Osteocyte (in vitro differentiated cells): Measurements from ENCODE around the gene FOXK1. TPM values are rescaled to one million over a fixed set of nuclear protein-coding genes. Genes with fewer than 3 reads are reported as not detected.

Experiments used
- DNase-seq: peaks from one replicate; pipeline ENCODE4 v3.0.0; 2021; ENCODE audit warnings: mixed read lengths; ENCODE audit not compliant: unreplicated experiment; ENCODE audit errors: extremely low spot score
- H3K27ac Mint-ChIP-seq: one replicate; pipeline ENCODE4 v1.8.0; 2021; ENCODE audit warnings: mild to moderate bottlenecking, mixed read lengths; ENCODE audit not compliant: unreplicated experiment
- H3K27me3 Mint-ChIP-seq: one replicate; pipeline ENCODE4 v1.8.0; 2021; ENCODE audit warnings: mixed read lengths; ENCODE audit not compliant: unreplicated experiment
- H3K36me3 Mint-ChIP-seq: one replicate; pipeline ENCODE4 v1.8.0; 2021; ENCODE audit warnings: mixed read lengths; ENCODE audit not compliant: unreplicated experiment
- H3K4me1 Mint-ChIP-seq: one replicate; pipeline ENCODE4 v1.8.0; 2021; ENCODE audit warnings: mixed read lengths; ENCODE audit not compliant: unreplicated experiment
- H3K4me3 Mint-ChIP-seq: one replicate; pipeline ENCODE4 v1.8.0; 2021; ENCODE audit warnings: mild to moderate bottlenecking, moderate library complexity, mixed read lengths; ENCODE audit not compliant: unreplicated experiment
- H3K9me3 Mint-ChIP-seq: one replicate; pipeline ENCODE4 v1.8.0; 2021; ENCODE audit warnings: mixed read lengths; ENCODE audit not compliant: unreplicated experiment
- total RNA-seq: library from RNA; stranded (reverse); gene quantifications from 2 replicates; pipeline ENCODE4 v1.2.1, GENCODE V29; 2021
- TF ChIP-seq, protein P1 (sequence below): fragments of 200-600 bp; sonication (generic); IDR thresholded peaks from 2 replicates; pipeline ENCODE4 v1.5.0; 2021; ENCODE audit warnings: antibody characterized with exemption, mild to moderate bottlenecking, moderate library complexity

Gene FOXK1
- total RNA-seq, 1 donor from 2014 or later = 56.2 TPM

DNA sequence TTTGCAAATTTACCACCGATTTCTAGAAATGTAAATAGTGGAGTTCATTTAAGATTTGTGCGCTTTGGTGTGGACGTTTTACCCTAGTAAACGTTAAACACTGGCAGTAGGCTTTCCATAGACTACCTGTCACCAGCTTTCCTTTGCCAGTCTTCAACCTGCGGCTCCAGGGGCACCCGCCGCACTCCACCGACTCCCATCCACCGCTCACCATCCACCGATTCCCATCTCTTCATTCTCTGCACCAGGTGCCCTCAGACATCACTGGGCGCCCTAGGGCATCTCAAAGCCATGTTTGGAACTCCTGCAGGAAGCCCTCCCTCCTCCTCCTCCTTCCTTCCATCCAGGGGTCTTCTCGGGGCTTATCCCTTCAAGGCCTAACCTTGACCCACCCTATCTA lies 91.9 kb downstream of the FOXK1 start:
- H3K9me3 Mint-ChIP-seq = no peaks in the 10 kb centered on the region
- peak overlapping the region; percentile 98 for H3K4me3 Mint-ChIP-seq
- peak overlapping the region; percentile 98 for H3K27ac Mint-ChIP-seq
- H3K36me3 Mint-ChIP-seq = peaks cover 3% of the 10 kb centered on the region
- DNase-seq = no peak
- peaks cover 35% of the 10 kb centered on the region for H3K4me1 Mint-ChIP-seq
- TF ChIP-seq, protein P1, sequence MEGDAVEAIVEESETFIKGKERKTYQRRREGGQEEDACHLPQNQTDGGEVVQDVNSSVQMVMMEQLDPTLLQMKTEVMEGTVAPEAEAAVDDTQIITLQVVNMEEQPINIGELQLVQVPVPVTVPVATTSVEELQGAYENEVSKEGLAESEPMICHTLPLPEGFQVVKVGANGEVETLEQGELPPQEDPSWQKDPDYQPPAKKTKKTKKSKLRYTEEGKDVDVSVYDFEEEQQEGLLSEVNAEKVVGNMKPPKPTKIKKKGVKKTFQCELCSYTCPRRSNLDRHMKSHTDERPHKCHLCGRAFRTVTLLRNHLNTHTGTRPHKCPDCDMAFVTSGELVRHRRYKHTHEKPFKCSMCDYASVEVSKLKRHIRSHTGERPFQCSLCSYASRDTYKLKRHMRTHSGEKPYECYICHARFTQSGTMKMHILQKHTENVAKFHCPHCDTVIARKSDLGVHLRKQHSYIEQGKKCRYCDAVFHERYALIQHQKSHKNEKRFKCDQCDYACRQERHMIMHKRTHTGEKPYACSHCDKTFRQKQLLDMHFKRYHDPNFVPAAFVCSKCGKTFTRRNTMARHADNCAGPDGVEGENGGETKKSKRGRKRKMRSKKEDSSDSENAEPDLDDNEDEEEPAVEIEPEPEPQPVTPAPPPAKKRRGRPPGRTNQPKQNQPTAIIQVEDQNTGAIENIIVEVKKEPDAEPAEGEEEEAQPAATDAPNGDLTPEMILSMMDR = no peak
- no peaks in the 10 kb centered on the region for H3K27me3 Mint-ChIP-seq

DNA sequence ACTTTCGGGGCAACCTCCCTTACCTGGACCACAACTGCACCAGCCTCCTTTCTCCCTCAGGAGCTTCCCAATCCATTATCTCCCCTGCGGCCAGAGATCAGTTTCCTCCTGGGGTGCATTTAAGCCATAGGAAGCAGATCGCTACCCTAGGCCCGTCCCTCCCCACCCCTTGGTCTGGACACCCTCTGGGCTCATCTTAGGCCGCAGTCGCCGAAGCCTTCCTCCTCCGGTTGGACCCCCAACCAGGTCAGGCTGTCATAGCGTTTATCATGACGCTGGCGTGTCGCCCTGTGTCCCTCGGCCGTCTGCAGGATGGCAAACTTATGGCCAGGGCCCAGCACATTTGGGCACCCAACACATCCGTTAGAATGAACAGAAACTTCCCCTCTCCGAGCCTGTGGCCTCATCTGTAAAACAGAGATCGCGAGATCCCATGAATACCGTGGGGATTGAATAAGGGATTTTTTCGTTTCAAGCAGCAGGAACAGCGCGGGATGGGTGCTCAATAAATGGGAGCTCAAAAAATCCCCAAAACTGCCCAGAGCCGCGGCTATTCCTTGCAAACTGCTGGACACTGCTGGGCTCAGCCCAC lies 92.7 kb downstream of the FOXK1 start:
- no peak for DNase-seq
- Mint-ChIP-seq H3K9me3 (no peaks in the 10 kb centered on the region), H3K36me3 (peaks cover 3% of the 10 kb centered on the region), H3K27ac (peak overlapping the region; percentile 98), H3K27me3 (no peaks in the 10 kb centered on the region), H3K4me3 (peak overlapping the region; percentile 98), H3K4me1 (peaks cover 34% of the 10 kb centered on the region)
- TF ChIP-seq, protein P1 = no peak

DNA sequence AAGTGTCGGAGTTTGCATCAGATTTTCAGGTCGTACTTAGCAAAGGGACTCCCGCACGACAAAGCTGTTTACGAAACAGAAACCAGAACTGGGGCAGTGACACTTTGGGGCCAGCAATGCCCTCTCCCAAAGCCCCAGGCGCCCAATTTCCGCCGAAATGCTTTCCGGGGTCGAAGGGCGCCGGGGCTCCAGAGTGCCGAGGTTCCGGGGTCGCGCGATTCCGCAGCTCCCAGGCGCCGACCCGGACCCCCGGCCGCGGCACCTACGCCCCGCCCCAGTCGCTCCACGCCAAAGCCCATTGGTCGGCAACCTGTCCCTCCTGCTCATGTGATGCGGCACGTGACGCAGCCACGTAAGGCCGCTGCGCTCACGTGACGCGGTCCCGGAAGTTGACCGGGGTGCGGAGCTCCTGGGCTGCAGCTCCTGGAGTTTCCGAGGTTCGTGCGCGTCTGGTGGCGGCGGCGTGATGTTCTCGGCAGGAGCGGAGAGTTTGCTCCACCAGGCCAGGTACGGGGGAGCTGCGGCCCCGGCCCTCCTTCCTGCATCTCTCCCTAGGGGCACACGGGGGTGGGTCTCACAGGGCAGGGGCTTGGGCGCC lies 93.3 kb downstream of the FOXK1 start, which contains the start of gene AP5Z1:
AP5Z1 (plus strand) TSS at position 374 of the 598 bp plus-strand sequence; CDS start at position 467, 93 bp downstream.
- H3K27me3 Mint-ChIP-seq = no peaks in the 10 kb centered on the region
- TF ChIP-seq, protein P1 = no peak
- DNase-seq = peak; percentile 96
- peak within 1 kb of the TSS; percentile 98 for H3K27ac Mint-ChIP-seq
- no peaks in the 10 kb centered on the region for H3K9me3 Mint-ChIP-seq
- H3K4me1 Mint-ChIP-seq = peaks cover 34% of the 10 kb centered on the region
- H3K4me3 Mint-ChIP-seq = peak within 1 kb of the TSS; percentile 98
- H3K36me3 Mint-ChIP-seq = peaks cover 3% of the 10 kb centered on the region

DNA sequence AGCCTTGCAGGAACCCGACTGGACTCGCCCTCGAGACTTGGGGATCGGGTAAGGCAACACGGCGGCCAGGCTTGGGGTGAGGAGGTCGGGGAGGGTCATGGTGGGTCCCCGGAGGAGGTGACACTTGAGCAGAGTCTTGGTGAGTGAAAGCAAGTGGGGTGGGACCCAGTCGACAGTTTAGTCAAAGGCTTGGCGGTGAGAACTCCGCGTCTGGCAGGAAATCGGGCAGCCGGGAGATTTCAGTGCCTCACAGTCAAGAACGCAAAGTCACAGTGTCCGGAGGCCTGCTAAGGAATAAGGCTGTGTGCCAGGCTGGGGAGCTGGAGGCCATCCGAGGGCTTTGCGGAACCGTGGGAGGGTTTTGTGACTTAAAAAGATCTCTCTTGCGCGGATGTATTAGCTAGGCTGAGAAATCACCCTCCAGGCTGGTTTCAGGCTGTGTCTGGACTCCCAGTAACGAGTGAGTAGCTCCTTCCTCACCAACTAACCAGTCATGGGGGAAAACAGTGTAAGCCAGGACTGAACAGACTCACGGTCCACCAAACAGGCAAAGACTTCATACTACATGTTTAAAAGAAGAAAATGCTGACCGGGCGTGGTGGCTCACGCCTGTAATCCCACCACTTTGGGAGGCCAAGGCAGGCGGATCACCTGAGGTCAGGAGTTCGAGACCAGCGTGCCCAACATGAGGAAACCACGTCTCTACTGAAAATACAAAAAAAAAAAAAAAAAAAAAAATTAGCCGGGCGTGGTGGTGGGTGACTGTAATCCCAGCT lies 93.9 kb downstream of the FOXK1 start:
- Mint-ChIP-seq H3K36me3 (peaks cover 9% of the 10 kb centered on the region), H3K27ac (peak overlapping the region; percentile 98), H3K9me3 (no peaks in the 10 kb centered on the region), H3K4me1 (peaks cover 34% of the 10 kb centered on the region), H3K27me3 (no peaks in the 10 kb centered on the region), H3K4me3 (peak overlapping the region; percentile 98)
- TF ChIP-seq, protein P1 = no peak
- no peak for DNase-seq

DNA sequence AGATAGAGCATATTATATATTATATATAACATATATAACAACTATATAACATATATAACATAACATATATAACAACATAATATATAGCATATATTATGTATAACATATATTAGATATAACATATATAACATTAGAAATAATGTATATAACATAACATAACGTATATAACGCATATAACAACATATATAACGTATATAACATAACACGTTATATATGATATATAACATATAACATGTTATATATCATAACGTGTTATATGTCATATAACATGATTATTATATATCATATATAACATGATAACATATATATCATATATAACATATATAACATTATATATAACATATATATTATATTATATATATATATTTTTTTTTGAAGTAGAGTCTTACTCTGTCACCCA lies 97.0 kb downstream of the FOXK1 start:
- peaks cover 34% of the 10 kb centered on the region for H3K4me1 Mint-ChIP-seq
- no peaks in the 10 kb centered on the region for H3K9me3 Mint-ChIP-seq
- DNase-seq = no peak
- TF ChIP-seq, protein P1 = no peak
- no peak overlapping the region for H3K27ac Mint-ChIP-seq
- peaks cover 21% of the 10 kb centered on the region for H3K36me3 Mint-ChIP-seq
- no peak overlapping the region for H3K4me3 Mint-ChIP-seq
- no peaks in the 10 kb centered on the region for H3K27me3 Mint-ChIP-seq
